Astrocyte (in vitro differentiated cells and primary cell): ENCODE measurements around the gene TM9SF1.

Experiments used
- EZH2 ChIP-seq: IDR thresholded peaks from 2 replicates; pipeline ENCODE4 v1.6.1; 2012; ENCODE audit warnings: mild to moderate bottlenecking, low read length, inconsistent platforms; ENCODE audit not compliant: insufficient read depth
- TF ChIP-seq, protein P1 (sequence below): IDR thresholded peaks from 2 replicates; pipeline ENCODE4 v1.5.1; 2011; ENCODE audit warnings: low read depth, mild to moderate bottlenecking, inconsistent platforms, low read length, moderate library complexity; ENCODE audit not compliant: insufficient read depth

DNA sequence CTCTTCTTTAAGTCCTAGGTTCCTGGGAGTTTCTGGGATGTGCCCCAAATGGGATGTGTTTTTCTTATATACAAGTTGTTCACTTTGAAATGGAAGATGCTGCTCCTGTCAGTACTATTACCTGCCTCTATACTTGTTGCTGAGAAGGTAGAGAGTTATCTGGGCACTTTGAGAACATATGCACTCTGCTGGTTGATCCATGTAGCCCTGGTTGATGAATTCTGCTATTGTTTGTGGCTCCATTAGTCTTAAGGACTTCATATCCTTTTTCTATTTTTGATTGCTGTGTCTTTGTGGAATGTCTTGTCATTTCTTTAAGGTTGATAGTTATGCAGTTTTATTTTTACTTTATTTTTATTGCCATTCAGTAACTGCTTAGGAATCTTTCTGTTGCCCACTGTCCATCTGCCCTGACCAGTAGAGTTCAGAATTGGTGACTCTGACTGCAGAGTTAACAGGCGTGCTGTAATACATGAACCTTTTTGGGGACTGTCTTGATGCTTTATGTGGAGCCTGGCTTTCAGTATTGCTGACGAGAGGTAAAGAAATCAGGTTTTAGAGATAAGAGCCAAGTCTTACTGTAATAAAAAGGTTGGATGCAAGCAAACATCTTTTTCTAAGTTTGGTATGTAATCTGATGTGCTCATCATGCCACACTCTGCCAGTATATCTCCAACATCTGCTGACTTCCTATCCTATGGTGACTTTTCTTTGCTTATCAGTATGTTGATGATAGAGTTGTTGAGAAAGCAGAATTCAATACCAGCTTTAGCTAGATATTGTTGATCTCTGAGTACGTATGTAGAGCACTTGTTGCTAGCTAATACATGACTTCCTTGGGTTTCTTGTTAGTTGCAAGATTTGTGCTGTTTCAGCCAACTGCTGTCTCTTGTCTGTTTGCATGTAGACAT is 39.1 kb upstream of the TM9SF1 start:
- TF ChIP-seq, protein P1, sequence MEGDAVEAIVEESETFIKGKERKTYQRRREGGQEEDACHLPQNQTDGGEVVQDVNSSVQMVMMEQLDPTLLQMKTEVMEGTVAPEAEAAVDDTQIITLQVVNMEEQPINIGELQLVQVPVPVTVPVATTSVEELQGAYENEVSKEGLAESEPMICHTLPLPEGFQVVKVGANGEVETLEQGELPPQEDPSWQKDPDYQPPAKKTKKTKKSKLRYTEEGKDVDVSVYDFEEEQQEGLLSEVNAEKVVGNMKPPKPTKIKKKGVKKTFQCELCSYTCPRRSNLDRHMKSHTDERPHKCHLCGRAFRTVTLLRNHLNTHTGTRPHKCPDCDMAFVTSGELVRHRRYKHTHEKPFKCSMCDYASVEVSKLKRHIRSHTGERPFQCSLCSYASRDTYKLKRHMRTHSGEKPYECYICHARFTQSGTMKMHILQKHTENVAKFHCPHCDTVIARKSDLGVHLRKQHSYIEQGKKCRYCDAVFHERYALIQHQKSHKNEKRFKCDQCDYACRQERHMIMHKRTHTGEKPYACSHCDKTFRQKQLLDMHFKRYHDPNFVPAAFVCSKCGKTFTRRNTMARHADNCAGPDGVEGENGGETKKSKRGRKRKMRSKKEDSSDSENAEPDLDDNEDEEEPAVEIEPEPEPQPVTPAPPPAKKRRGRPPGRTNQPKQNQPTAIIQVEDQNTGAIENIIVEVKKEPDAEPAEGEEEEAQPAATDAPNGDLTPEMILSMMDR: no peak
- TF ChIP-seq EZH2: no peak
